ENCODE results near the gene TMEM213.

TMEM213 gene

DNA sequence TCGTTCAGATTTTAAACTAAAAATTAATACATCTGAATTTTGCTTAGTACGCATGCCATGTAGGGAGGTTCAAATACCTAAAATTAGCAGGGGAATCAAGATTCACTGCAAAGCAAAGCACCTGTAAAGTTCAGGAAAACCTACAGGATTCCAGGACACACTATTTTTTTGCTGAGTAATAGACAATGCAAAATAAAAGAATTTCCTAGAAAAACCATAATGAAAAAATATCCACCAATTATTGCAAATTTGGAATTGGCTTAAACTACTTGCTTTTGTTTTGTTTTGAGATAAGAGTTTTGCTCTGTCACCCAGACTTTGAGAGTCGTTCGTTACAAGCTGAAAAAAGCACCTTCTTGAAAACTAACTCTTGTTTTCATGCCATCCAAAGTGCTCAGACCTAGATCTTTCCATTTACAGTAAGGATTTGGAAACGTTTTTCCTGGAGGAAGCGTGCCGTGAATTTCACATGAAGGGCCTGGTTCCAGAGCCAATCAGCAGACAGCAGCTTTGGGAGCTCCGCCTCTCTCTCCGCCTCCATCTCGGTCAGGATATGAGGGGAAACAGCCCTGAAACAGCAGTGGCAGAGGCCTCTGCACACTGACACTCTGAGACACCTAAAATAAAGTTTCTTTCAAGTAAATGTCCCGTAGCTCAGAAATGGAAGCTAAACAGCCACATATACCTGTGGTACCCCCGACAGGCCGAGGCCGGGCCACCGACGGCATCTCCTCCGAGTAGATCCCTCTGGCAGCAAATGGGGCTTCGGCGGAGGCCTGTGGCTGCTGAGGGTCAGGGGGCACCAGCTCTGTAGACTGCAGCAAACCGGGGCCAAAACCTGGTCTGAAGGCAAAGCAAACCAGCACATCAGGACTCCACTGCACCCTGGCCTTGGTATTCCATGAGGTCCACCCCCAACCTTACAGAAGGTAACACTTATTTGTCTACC, 46.1 kb downstream of the TMEM213 start:
- no peak for DNase-seq

DNA sequence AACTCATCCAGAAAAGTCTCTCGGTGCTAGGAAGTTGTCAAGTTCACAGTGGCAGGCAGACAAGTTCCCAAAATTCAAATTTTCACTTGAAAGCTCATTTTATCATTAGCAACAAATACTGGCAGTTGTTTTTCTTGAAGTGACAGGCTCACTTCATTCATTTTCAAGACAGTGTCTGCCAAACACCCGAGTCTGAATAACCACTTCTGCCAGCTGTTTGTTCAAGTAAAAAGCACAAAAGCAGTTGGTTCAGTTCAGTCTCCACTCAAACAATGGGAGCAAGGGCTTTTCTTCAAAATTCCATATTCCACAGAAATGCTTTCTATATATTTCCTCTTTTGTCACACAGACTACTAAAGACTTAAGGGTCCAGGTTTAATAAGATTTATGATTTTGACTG, 47.9 kb downstream of the TMEM213 start:
- no peak for DNase-seq

DNA sequence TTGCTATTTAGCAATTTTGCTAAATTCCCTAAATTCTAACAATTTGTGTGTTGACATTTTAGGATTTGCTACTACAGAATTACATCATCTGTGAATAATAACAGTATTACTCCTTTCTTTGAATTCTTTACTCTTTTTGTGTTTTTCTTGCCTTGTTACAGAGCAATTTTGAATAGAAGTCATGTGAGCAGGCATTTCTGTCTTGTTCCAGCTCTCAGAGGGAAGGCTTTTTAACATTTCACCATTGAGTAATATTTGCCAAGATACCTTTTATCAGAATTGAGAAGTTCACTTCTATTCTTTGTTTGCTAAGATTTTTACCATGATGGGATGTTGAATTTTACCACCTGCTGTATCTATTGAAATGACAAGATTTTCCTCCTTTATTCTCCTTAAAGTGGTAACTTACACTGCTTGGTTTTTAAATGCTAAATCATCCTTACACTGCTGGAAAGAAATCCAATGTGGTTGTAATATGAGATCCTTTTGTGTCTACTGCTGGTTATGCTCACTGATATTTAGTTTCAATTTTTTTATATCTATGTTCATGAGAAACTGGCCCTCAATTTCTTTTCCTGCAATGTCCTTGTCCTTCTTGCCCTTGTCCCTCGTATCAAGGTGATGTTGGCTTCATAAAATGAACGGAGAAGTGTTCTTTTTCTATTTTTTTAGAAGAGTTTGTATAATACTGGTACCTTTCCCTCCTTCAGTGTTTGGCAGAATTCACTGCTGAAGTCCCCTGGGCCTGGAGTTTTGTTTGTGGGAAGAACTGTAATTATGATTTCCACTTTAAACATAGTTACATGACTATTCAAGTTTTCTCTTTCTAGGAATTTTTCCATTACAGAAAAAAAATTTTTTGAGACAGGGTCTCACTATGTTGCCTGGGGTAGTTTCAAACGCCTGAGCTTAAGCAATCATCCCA, 50.5 kb downstream of the TMEM213 start:
- DNase-seq: no peak

DNA sequence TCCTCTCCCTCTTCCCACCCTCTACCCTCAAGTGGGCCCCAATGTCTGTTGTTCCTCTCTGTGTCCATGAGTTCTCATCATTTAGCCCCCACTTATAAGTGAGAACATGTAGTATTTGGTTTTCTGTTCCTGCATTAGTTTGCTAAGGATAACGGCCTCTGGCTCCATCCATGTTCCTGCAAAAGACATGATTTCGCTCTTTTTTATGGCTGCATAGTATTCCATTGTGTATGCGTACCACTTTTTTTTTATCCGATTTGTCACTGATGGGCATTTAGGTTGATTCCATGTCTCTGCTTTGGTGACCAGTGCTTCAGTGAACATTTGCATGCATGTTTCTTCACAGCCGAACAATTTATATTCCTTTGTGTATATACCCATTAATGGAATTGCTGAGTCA, 51.9 kb downstream of the TMEM213 start:
- DNase-seq: no peak

- DNase-seq: no peak
Measured at GRCh38 chr7:138852469-138852868, 54.7 kb downstream of the TMEM213 start.

GRCh38 chr7:138853448-138853847, 55.7 kb downstream of the TMEM213 start:
- no peak for DNase-seq

GRCh38 chr7:138854115-138854645, 56.4 kb downstream of the TMEM213 start:
- no peak for DNase-seq

DNA sequence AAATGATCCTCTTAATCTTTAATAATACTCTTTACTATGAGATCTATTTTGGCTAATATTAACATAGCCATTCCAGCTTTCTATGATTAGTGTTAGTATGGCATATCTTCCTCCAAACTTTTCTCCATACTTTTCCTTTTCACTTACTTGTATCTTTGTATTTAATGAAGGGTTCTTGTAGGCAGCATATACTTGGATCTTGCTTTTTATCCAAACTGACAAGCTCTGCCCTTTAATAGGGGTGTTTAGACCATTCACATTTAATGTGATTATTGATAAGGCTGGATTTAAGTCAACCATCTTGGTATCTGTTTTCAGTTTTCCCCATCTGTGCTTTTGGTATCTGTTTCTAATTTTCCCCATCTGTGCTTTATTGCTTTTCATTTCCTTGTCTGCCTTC, 59.9 kb downstream of the TMEM213 start:
- DNase-seq: no peak

- DNase-seq: no peak
Measured at GRCh38 chr7:138861051-138861450, 63.3 kb downstream of the TMEM213 start.

GRCh38 chr7:138863931-138864330, 66.1 kb downstream of the TMEM213 start:
- no peak for DNase-seq

- DNase-seq: no peak
Measured at GRCh38 chr7:138864667-138865066, 66.9 kb downstream of the TMEM213 start.

DNA sequence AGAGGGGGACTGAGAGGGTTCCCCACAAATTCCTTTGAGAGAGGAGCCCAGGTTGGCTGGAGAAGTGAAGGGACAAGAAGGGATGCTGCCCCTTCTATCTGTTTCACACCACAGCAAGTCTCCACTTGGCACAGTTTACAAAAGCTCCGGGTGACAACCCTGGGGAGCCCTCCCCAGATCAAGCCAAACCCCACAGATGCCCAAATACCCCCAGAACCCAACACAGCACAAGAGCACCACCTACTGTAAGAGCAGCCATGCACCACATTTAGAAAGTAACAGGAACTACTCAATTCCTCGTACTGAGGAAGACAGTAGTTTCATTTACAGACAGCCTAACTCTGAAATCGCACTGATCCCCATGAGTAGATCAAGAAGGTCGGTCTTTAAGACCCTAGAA, 68.0 kb downstream of the TMEM213 start:
- DNase-seq: no peak

- DNase-seq: no peak
Measured at GRCh38 chr7:138866353-138866752, 68.6 kb downstream of the TMEM213 start.

DNA sequence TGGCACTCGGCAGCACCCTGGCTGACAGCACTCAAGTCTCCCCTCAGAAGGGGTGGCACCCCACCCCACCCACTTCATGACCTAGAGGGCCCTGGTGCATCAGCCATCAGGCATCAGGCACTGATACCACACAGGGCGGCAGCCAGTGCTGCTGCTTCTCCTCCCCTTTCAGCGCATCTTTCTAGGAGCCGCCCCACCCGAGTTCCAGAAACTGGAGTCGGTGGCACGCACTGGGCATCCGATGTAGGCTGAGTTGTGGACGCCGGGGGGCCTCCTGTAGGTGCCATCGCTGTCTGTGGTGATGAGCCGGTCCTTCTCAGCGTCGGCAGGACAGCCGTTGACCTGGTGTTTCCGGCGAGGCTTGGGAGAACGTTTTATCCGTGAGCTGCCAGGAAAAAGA, 70.0 kb downstream of the TMEM213 start:
- DNase-seq: no peak

DNA sequence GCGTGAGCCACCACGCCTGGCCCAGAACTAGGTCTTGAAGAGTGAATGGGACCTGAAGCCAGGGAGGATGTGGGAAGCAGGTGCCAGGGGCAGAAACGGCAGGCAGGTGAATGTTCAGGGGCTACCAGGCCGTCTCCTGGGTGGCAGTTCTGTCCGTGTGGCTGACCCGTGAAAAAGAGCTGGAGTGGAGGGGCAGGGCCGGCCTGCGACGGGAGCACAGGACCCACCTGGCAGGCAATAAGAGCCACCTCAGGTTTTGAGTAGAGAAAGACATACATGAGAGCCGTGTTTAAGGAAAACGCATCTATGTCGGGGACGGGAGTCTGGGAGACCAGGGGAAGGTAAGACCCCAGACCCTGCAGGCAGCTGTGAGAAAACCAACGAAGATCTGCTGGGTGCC, 70.9 kb downstream of the TMEM213 start:
- no peak for DNase-seq

DNA sequence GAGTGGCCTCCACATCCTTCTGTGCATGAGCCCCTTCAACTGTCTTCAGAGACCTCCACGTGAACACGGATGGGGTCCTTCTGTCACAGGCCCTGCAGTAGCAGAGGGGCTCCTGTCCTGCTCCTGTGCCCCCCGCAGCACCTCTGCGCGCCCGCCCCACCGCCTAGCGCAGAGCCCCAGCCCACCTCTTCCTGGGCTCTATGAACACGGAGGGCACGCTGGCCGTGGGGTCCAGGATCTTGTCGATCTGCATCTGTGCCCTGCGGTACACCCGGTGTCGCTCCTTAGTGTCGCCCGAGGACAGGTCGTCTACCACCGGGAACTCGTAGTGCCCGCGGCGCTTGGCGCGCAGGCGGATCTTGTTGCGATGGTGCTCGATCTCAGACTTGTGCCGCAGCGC, 71.6 kb downstream of the TMEM213 start:
- no peak for DNase-seq

DNA sequence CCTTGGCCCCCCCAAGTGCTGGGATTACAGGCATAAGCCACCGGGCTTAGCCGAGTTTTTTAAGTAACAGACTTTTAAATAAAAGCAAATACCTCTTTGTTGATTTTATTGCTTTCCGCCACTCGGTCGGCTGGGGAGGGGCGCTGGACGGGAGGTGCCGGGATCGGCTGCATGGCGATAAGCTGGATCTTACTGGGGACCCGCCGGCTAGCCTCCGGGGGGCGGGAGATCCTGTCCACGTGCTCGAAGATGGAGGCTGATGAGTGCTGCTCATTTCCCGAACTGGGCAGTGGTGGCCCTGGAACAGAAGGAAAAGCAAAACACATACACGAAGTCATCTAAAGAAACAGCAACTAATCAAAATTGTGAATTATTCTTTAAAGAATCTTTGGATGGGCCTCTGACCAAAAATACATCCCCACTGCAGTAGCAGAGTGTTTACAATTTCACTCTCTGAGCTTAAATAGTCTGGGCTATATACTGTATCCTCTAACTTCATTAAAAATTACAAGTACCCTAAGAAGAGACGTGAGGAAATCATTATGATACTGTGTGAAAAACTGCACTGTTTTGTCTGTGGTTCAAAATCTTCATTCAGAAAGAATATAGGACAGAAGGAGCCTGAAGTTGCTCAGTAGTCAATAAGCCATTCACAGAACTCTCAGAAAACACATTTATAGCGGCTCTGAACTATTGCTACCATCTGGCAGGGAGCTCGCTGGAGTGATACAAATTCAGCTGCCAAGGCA, 73.4 kb downstream of the TMEM213 start:
- DNase-seq: no peak

GRCh38 chr7:138871814-138872090, 74.0 kb downstream of the TMEM213 start:
- DNase-seq: no peak

GRCh38 chr7:138872576-138872975, 74.8 kb downstream of the TMEM213 start:
- DNase-seq: no peak

GRCh38 chr7:138873220-138873892, 75.6 kb downstream of the TMEM213 start:
- DNase-seq: no peak

- no peak for DNase-seq
Measured at GRCh38 chr7:138875794-138876193, 78.0 kb downstream of the TMEM213 start.

- DNase-seq: no peak
Measured at GRCh38 chr7:138876326-138876725, 78.5 kb downstream of the TMEM213 start.
